ENCODE results near the gene AMDHD2.
"Not testable (repeated sequence)": the region's sequence is repeated elsewhere in the genome, so short reads cannot be mapped to it uniquely, and the experiment has no call there.

Gene AMDHD2

DNA sequence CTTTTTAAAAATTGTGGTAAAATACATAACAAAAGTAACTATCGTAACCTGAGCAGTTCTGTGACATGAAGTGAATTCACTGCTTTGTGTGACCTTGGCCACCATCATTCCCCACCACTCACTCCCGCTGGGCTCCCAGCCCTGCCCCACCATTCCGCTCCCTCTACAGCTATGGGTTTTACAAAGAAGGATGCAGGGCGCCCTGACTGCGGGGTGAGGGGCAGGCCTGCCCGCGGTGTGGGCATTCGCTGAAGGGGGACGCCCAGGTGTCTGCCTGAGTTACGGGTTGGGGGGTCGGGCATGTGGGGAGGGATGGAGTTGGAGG is 11.2 kb downstream of the AMDHD2 start, which contains the start of gene CEMP1:
Gene CEMP1 (minus strand): TSS at position 38 of the 325 bp plus-strand sequence. CDS start 335 bp downstream, outside the sequence.
- Histone ChIP-seq H4K20me1 (ENCODE audit: insufficient read depth, low read length) (no peaks in the 10 kb centered on the region), H3K4me2 (ENCODE audit: low read depth, low read length) (peak within 1 kb of the TSS; percentile 79), H2AFZ (ENCODE audit: low read length) (peak within 1 kb of the TSS; percentile 81), H3K36me3 (replicated peaks; ENCODE audit: insufficient read depth, low read length) (no peaks in the 10 kb centered on the region), H3K4me1 (ENCODE audit: low read length) (peaks cover 9% of the 10 kb centered on the region), H3K9me3 (replicated peaks; ENCODE audit: insufficient read depth, low read length) (no peaks in the 10 kb centered on the region), H3K9me2 (replicated peaks; ENCODE audit: insufficient read depth, low read length) (no peaks in the 10 kb centered on the region), H3K9ac (ENCODE audit: low read length) (peak within 1 kb of the TSS; percentile 80), H3F3A (ENCODE audit: insufficient read depth, low read length) (peaks cover 20% of the 10 kb centered on the region), H3K4me3 (ENCODE audit: low read length) (peak within 1 kb of the TSS; percentile 70), H3K27me3 (replicated peaks; ENCODE audit: insufficient read depth, low read length) (no peaks in the 10 kb centered on the region), H3K27ac (ENCODE audit: low read length) (peak within 1 kb of the TSS; percentile 84), H3K79me2 (ENCODE audit: low read length) (peaks cover 7% of the 10 kb centered on the region)
- TF ChIP-seq, protein P1, sequence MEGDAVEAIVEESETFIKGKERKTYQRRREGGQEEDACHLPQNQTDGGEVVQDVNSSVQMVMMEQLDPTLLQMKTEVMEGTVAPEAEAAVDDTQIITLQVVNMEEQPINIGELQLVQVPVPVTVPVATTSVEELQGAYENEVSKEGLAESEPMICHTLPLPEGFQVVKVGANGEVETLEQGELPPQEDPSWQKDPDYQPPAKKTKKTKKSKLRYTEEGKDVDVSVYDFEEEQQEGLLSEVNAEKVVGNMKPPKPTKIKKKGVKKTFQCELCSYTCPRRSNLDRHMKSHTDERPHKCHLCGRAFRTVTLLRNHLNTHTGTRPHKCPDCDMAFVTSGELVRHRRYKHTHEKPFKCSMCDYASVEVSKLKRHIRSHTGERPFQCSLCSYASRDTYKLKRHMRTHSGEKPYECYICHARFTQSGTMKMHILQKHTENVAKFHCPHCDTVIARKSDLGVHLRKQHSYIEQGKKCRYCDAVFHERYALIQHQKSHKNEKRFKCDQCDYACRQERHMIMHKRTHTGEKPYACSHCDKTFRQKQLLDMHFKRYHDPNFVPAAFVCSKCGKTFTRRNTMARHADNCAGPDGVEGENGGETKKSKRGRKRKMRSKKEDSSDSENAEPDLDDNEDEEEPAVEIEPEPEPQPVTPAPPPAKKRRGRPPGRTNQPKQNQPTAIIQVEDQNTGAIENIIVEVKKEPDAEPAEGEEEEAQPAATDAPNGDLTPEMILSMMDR (IDR thresholded peaks at IDR 0.05; ENCODE audit: low read length): no peak
- TF ChIP-seq EZH2 (optimal IDR thresholded peaks at IDR 0.05; ENCODE audit: low read depth, low read length) (no peak), EZH2phosphoT487 (IDR thresholded peaks at IDR 0.05; ENCODE audit: low read length) (no peak)
- DNase-seq: no peak

DNA sequence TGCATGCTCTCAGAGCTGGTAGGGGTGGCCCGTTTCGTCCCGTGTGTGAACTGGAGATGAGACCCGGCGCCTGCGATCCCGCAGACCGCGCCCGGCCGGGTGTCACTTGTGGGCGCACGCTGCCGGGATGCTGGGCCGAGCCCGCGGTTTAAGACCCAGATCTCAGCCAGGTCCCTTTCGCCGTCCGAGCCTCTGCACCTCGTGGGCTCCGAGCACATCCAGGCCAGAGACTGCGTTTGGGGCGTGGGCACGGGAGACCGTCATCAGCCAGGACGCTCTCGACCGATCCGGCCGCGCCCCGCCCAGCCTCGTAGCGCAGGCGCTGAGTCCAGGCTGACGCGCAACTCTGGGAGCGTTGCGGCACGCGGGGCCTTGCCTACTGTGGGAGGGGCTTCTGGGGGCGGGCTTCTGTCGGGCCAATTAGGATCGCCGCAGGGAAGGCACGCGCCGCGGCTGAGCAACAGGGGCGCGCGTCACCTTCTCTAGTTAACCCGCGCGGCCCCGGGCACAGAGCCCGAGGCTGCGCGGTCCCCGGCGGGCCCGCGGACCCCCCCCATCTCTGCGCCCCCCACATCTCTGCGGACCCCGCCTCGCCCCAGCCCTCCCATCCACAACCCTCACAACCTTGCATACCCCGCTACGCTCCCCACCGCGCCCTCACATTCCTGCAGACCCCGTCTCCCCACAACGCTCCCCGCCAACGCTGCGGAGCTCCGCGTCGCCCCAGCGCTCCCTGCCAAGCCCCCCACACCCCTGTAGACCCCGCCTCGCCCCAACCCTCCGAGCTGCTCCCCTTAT is 11.7 kb downstream of the AMDHD2 start:
- Histone ChIP-seq H3K9me2 (replicated peaks; ENCODE audit: insufficient read depth, low read length) (no peaks in the 10 kb centered on the region), H3K27me3 (replicated peaks; ENCODE audit: insufficient read depth, low read length) (no peaks in the 10 kb centered on the region), H4K20me1 (ENCODE audit: insufficient read depth, low read length) (no peaks in the 10 kb centered on the region), H3K27ac (ENCODE audit: low read length) (peak overlapping the region; percentile 84), H3K9ac (ENCODE audit: low read length) (peak overlapping the region; percentile 80), H2AFZ (ENCODE audit: low read length) (peak overlapping the region; percentile 81), H3F3A (ENCODE audit: insufficient read depth, low read length) (peaks cover 20% of the 10 kb centered on the region), H3K4me3 (ENCODE audit: low read length) (peak overlapping the region; percentile 70), H3K4me1 (ENCODE audit: low read length) (peaks cover 9% of the 10 kb centered on the region), H3K36me3 (replicated peaks; ENCODE audit: insufficient read depth, low read length) (no peaks in the 10 kb centered on the region), H3K4me2 (ENCODE audit: low read depth, low read length) (peak overlapping the region; percentile 79), H3K79me2 (ENCODE audit: low read length) (peaks cover 5% of the 10 kb centered on the region), H3K9me3 (replicated peaks; ENCODE audit: insufficient read depth, low read length) (no peaks in the 10 kb centered on the region)
- TF ChIP-seq EZH2 (optimal IDR thresholded peaks at IDR 0.05; ENCODE audit: low read depth, low read length) (no peak), EZH2phosphoT487 (IDR thresholded peaks at IDR 0.05; ENCODE audit: low read length) (no peak)
- TF ChIP-seq, protein P1 (IDR thresholded peaks at IDR 0.05; ENCODE audit: low read length): no peak
- DNase-seq: peak; percentile 99

DNA sequence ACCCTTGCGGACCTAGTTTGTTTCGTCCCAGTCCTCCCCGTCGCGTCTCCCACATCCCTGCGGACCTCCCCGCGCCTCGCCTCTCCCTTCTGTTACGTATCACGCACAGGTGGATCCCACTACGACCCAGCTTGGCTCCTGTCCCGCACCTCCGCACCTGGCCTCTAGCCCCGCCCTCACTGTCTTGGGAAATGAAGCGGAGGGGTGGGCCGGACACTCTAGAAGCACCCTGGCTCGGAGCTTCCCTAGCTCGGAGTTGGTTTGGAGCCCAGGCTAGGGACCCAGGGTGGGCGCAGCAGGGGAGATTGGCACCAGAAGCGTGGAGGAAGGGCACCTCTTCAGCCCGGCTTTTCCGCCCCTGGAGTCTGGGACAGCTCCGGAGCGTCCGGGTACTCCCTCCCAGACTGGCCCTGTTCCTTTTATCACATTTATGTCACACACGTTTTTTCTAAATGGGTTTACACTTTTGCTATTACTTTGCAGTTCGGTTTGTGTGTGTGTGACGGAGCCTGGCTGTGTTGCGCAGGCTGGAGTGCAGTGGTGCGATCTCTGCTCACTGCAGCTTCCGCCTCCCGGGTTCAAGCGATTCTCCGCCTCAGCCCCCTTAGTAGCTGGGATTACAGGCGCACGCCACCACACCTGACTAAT is 12.4 kb downstream of the AMDHD2 start:
- no peaks in the 10 kb centered on the region for H3K79me2 ChIP-seq (ENCODE audit: low read length)
- peak overlapping the region; percentile 81 for H2AFZ ChIP-seq (ENCODE audit: low read length)
- no peaks in the 10 kb centered on the region for H3K9me3 ChIP-seq (replicated peaks; ENCODE audit: insufficient read depth, low read length)
- H3K4me1 ChIP-seq (ENCODE audit: low read length): peaks cover 9% of the 10 kb centered on the region
- TF ChIP-seq EZH2 (optimal IDR thresholded peaks at IDR 0.05; ENCODE audit: low read depth, low read length): no peak
- TF ChIP-seq, protein P1 (IDR thresholded peaks at IDR 0.05; ENCODE audit: low read length): no peak
- no peak for TF ChIP-seq EZH2phosphoT487 (IDR thresholded peaks at IDR 0.05; ENCODE audit: low read length)
- no peaks in the 10 kb centered on the region for H4K20me1 ChIP-seq (ENCODE audit: insufficient read depth, low read length)
- peak; percentile 61 for DNase-seq
- no peaks in the 10 kb centered on the region for H3K9me2 ChIP-seq (replicated peaks; ENCODE audit: insufficient read depth, low read length)
- no peaks in the 10 kb centered on the region for H3K36me3 ChIP-seq (replicated peaks; ENCODE audit: insufficient read depth, low read length)
- H3K9ac ChIP-seq (ENCODE audit: low read length): peak overlapping the region; percentile 80
- no peaks in the 10 kb centered on the region for H3K27me3 ChIP-seq (replicated peaks; ENCODE audit: insufficient read depth, low read length)
- H3K4me2 ChIP-seq (ENCODE audit: low read depth, low read length): peak overlapping the region; percentile 70
- peaks cover 26% of the 10 kb centered on the region for H3F3A ChIP-seq (ENCODE audit: insufficient read depth, low read length)
- H3K4me3 ChIP-seq (ENCODE audit: low read length): peak overlapping the region; percentile 70
- H3K27ac ChIP-seq (ENCODE audit: low read length): peak overlapping the region; percentile 84

DNA sequence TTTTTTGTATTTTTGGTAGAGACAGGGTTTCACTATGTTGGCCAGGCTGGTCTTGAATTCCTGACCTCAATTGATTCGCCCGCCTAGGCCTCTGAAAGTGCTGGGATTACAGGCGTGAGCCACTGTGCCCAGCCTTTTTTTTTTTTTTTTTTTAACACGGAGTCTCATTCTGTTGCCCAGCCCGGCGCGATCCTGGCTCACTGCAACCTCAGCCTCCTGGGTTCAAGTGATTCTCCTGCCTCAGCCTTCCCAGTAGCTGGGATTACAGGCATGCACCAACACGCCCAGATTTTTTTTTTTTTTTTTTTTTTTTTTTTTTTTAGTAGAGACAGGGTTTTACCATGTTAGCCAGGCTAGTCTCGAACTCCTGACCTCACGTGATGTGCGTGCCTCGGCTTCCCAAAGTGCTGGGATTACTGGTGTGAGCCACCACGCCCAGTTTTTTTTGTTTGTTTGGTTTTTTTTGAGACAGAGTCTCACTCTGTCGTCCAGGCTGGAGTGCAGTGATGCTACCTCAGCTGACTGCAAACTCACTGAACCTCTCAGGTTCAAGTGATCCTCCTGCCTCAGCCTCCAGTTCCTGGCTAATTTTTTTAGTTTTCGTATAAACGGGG is 13.1 kb downstream of the AMDHD2 start:
- not testable (repeated sequence) for H3K4me1 ChIP-seq (ENCODE audit: low read length); H3K9me3 ChIP-seq (replicated peaks; ENCODE audit: insufficient read depth, low read length); H3K36me3 ChIP-seq (replicated peaks; ENCODE audit: insufficient read depth, low read length); DNase-seq; H3K27me3 ChIP-seq (replicated peaks; ENCODE audit: insufficient read depth, low read length); H3K79me2 ChIP-seq (ENCODE audit: low read length); H3K9me2 ChIP-seq (replicated peaks; ENCODE audit: insufficient read depth, low read length); H4K20me1 ChIP-seq (ENCODE audit: insufficient read depth, low read length)
- peak overlapping the region; percentile 81; the same call in 1 of the 2 replicates for H2AFZ ChIP-seq (ENCODE audit: low read length)
- H3K4me3 ChIP-seq (ENCODE audit: low read length): peak overlapping the region; percentile 70
- peak overlapping the region; percentile 84; the same call in 1 of the 2 replicates for H3K27ac ChIP-seq (ENCODE audit: low read length)
- peak overlapping the region; percentile 70; the same call in 1 of the 2 replicates for H3K4me2 ChIP-seq (ENCODE audit: low read depth, low read length)
- peaks cover 26% of the 10 kb centered on the region for H3F3A ChIP-seq (ENCODE audit: insufficient read depth, low read length)
- H3K9ac ChIP-seq (ENCODE audit: low read length): peak overlapping the region; percentile 80; the same call in 1 of the 2 replicates

Data from MM.1S (cell line).